SHP77 treated with DMSO at 0.1 percent for 48 hours (cell line): ENCODE data around the gene GRIK5.

Experiments used
- DNase-seq: peaks from one replicate; lab custom pipeline; 2025; lab: John Stamatoyannopoulos, UW

The GRIK5 gene

GRCh38 chr19:42076380-42076944 is 6.5 kb upstream of the GRIK5 start:
- no peak for DNase-seq

- peak; percentile 96 for DNase-seq
These were observed 5.8 kb upstream of the GRIK5 start, which contains the start of gene ZNF574 for GRCh38 chr19:42075616-42076379. Gene ZNF574 (plus strand): TSS chr19:42076166. CDS start chr19:42078607, 2,441 bp downstream.

- DNase-seq = no peak
These were observed 5.3 kb upstream of the GRIK5 start for GRCh38 chr19:42075364-42075615.

GRCh38 chr19:42074513-42075363 is 4.7 kb upstream of the GRIK5 start:
- no peak for DNase-seq

- no peak for DNase-seq
These were observed 1.2 kb upstream of the GRIK5 start for GRCh38 chr19:42071247-42071646.

- DNase-seq = no peak
These were observed 1.0 kb downstream of the GRIK5 start for GRCh38 chr19:42068756-42069571.

- no peak for DNase-seq
These were observed 1.6 kb downstream of the GRIK5 start for GRCh38 chr19:42068361-42068755.

- DNase-seq = no peak
These were observed 2.6 kb downstream of the GRIK5 start for GRCh38 chr19:42067315-42067888.

GRCh38 chr19:42066075-42066754 is 3.8 kb downstream of the GRIK5 start:
- no peak for DNase-seq

- DNase-seq = no peak
These were observed 4.5 kb downstream of the GRIK5 start for GRCh38 chr19:42065511-42065910.

- DNase-seq = no peak
These were observed 5.0 kb downstream of the GRIK5 start for GRCh38 chr19:42065051-42065450.

GRCh38 chr19:42064432-42064831 is 5.6 kb downstream of the GRIK5 start:
- no peak for DNase-seq

- no peak for DNase-seq
These were observed 7.6 kb downstream of the GRIK5 start for GRCh38 chr19:42062381-42062780.

GRCh38 chr19:42060117-42060516 is 9.9 kb downstream of the GRIK5 start:
- DNase-seq = no peak

GRCh38 chr19:42059196-42059595 is 10.8 kb downstream of the GRIK5 start:
- no peak for DNase-seq

GRCh38 chr19:42057846-42058245 is 12.2 kb downstream of the GRIK5 start:
- no peak for DNase-seq

- no peak for DNase-seq
These were observed 15.8 kb downstream of the GRIK5 start for GRCh38 chr19:42054205-42054604.

- DNase-seq = no peak
These were observed 16.7 kb downstream of the GRIK5 start for GRCh38 chr19:42053037-42053935.

GRCh38 chr19:42052241-42052863 is 17.7 kb downstream of the GRIK5 start:
- DNase-seq = no peak
